Uterus (tissue), 2 donors: ENCODE data around the gene CEP131.

Source experiments
- CTCF ChIP-seq, 4 experiments: fragments of 200-600 bp in 2 of 4; fragments of 450-650 bp in 2 of 4; sonication (generic) in 2 of 4; IDR thresholded peaks; one replicate each; pipeline ENCODE4 v1.5.1; 2016 to 2019; ENCODE audit warnings: antibody characterized with exemption in 4 of 4, mild to moderate bottlenecking in 2 of 4, moderate library complexity in 1 of 4
- POLR2A ChIP-seq, 2 donors: fragments of 450-650 bp; IDR thresholded peaks; one replicate each; pipeline ENCODE4 v1.6.1; 2016; ENCODE audit warnings: antibody characterized with exemption in 2 of 2, mild to moderate bottlenecking in 1 of 2, moderate library complexity in 1 of 2

- TF ChIP-seq CTCF (IDR thresholded peaks at IDR 0.05) (no peak), POLR2A (IDR thresholded peaks at IDR 0.05) (no peak)
Observed at GRCh38 chr17:81157848-81158687, 64.7 kb downstream of the CEP131 start.
